Transverse colon (tissue), 4 donors: Measurements from ENCODE around the gene NUAK2.
A peak's percentile ranks its signal among the peaks of the same experiment; 100 is the strongest.

Experiments
- POLR2A ChIP-seq: fragments of 450-650 bp; IDR thresholded peaks from one replicate; pipeline ENCODE4 v1.6.1; 2016; ENCODE audit warnings: antibody characterized with exemption, mild to moderate bottlenecking, moderate library complexity
- POLR2AphosphoS5 ChIP-seq, 3 donors: sonication (generic); formaldehyde crosslinking; IDR thresholded peaks; one replicate each; pipeline ENCODE4 v1.6.1; 2016; ENCODE audit warnings: antibody characterized with exemption in 3 of 3
- TF ChIP-seq, protein P1 (sequence below), 5 experiments: fragments of 200-600 bp in 3 of 5; fragments of 450-650 bp in 2 of 5; sonication (generic) in 3 of 5; IDR thresholded peaks; 1 replicate in 2 of 5; 2 replicates in 3 of 5; pipeline ENCODE4 v1.5.1; 2016 to 2017; ENCODE audit warnings: antibody characterized with exemption in 5 of 5, inconsistent platforms in 3 of 5, mild to moderate bottlenecking in 2 of 5, moderate library complexity in 1 of 5

DNA sequence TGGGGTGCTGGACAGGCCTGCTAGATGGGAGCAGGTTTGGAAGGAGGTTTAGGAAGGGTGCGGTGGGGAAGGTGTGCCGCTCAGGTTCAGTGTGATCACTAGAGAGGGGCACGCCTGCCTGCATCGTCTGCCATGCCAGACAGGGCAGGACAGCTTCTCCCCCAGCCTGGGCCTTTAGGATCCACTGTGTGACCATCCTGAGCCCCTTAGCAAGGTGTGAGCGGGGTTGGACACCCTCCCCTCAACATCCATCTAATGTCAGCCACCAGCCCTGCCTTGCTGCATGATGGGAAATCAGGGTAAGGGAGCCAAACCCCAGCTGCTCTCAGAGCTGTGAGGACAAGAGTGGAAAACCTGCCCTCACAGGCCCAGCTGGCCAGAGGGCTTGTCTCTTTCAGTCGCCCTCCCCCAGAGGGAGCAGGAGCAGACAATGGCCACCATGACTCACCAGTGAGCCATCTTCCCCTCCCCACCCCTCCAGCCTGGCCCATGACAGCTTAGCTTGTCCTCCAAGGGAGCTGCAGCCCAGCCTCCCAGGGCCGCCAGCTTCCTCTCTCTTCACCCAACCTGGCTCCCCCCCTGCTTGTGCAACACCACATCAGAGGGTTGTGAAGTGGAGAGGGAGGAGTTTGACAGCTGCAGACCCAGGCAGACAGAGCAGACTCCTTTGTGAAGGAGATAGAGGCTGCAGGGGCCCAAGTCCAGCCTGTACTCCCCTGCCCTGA is 37.0 kb downstream of the NUAK2 start:
- TF ChIP-seq, protein P1, sequence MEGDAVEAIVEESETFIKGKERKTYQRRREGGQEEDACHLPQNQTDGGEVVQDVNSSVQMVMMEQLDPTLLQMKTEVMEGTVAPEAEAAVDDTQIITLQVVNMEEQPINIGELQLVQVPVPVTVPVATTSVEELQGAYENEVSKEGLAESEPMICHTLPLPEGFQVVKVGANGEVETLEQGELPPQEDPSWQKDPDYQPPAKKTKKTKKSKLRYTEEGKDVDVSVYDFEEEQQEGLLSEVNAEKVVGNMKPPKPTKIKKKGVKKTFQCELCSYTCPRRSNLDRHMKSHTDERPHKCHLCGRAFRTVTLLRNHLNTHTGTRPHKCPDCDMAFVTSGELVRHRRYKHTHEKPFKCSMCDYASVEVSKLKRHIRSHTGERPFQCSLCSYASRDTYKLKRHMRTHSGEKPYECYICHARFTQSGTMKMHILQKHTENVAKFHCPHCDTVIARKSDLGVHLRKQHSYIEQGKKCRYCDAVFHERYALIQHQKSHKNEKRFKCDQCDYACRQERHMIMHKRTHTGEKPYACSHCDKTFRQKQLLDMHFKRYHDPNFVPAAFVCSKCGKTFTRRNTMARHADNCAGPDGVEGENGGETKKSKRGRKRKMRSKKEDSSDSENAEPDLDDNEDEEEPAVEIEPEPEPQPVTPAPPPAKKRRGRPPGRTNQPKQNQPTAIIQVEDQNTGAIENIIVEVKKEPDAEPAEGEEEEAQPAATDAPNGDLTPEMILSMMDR (IDR thresholded peaks at IDR 0.05) = no peak
- TF ChIP-seq POLR2AphosphoS5 (IDR thresholded peaks at IDR 0.05) (peak in 2 of 3 donors; percentile 47), POLR2A (peak; percentile 25)
